Keratinocyte (primary cell): ENCODE data around the gene OXNAD1. TPM values are rescaled to one million over a fixed set of nuclear protein-coding genes. Genes with fewer than 3 reads are reported as not detected.

Experiments used
- DNase-seq: peaks from one replicate; pipeline ENCODE4 v3.0.0-alpha.2; 2011; ENCODE audit warnings: low read depth, missing footprints, low spot score
- FAIRE-seq: peaks from 2 replicates; lab custom pipeline; 2011; peaks lifted over from hg19 to GRCh38; lab: Jason Lieb, UNC
- H2AFZ ChIP-seq: 2 replicates; pipeline ENCODE4 v1.6.0; 2012; ENCODE audit warnings: low read length, control low read depth, inconsistent platforms; ENCODE audit not compliant: control insufficient read depth
- H3K27ac ChIP-seq: 2 replicates; pipeline ENCODE4 v1.5.1; 2011; ENCODE audit warnings: low read length; ENCODE audit not compliant: control insufficient read depth, insufficient read depth
- H3K27me3 ChIP-seq: 3 replicates; pipeline ENCODE4 v1.6.0; 2011; ENCODE audit warnings: low read length; ENCODE audit not compliant: control insufficient read depth, insufficient read depth; ENCODE audit errors: extremely low read depth
- H3K36me3 ChIP-seq, 2 experiments: 2 replicates in 1 of 2; 3 replicates in 1 of 2; pipeline ENCODE4 v1.5.1; 2011; ENCODE audit warnings: low read length in 2 of 2, mild to moderate bottlenecking in 1 of 2; ENCODE audit not compliant: control insufficient read depth in 2 of 2, insufficient read depth in 2 of 2; ENCODE audit errors: extremely low read depth in 1 of 2
- H3K4me1 ChIP-seq: 3 replicates; pipeline ENCODE4 v1.5.1; 2011; ENCODE audit warnings: low read length; ENCODE audit not compliant: control insufficient read depth, insufficient read depth; ENCODE audit errors: extremely low read depth
- H3K4me2 ChIP-seq: 3 replicates; pipeline ENCODE4 v1.6.0; 2011; ENCODE audit warnings: low read depth, low read length; ENCODE audit not compliant: control insufficient read depth, insufficient read depth; ENCODE audit errors: extremely low read depth
- H3K4me3 ChIP-seq, 3 experiments: fragments of 200-600 bp in 1 of 3; sonication (generic) in 1 of 3; 2 replicates in 2 of 3; 3 replicates in 1 of 3; pipeline ENCODE4 v1.5.1; 2011 to 2016; ENCODE audit warnings: low read length in 3 of 3, mild to moderate bottlenecking in 3 of 3, control low read depth in 2 of 3, inconsistent platforms in 1 of 3, low read depth in 1 of 3, mixed read lengths in 1 of 3, mixed run types in 1 of 3, moderate library complexity in 1 of 3; ENCODE audit not compliant: control insufficient read depth in 2 of 3, insufficient read depth in 2 of 3; ENCODE audit errors: extremely low read depth in 1 of 3
- H3K79me2 ChIP-seq: 2 replicates; pipeline ENCODE4 v1.6.0; 2012; ENCODE audit warnings: low read length; ENCODE audit not compliant: control insufficient read depth, insufficient read depth
- H3K9ac ChIP-seq: 3 replicates; pipeline ENCODE4 v1.6.0; 2011; ENCODE audit warnings: low read length; ENCODE audit not compliant: control insufficient read depth, insufficient read depth; ENCODE audit errors: extremely low read depth
- H3K9me1 ChIP-seq: 3 replicates; pipeline ENCODE4 v1.6.0; 2011; ENCODE audit warnings: low read length; ENCODE audit not compliant: control insufficient read depth, insufficient read depth; ENCODE audit errors: extremely low read depth
- H3K9me3 ChIP-seq: 2 replicates; pipeline ENCODE4 v1.5.1; 2012; ENCODE audit warnings: low read depth, low read length; ENCODE audit not compliant: control insufficient read depth
- H4K20me1 ChIP-seq: 3 replicates; pipeline ENCODE4 v1.6.0; 2011; ENCODE audit warnings: low read length; ENCODE audit not compliant: control insufficient read depth, insufficient read depth; ENCODE audit errors: extremely low read depth
- EZH2 ChIP-seq: IDR thresholded peaks from one replicate; pipeline ENCODE4 v1.6.1; 2012; ENCODE audit warnings: inconsistent platforms, mild to moderate bottlenecking, low read length, moderate library complexity
- dilution Hi-C: fragments of 300-500 bp; cut with MboI; formaldehyde crosslinking; loops from one replicate; pipeline ENCODE4 v1.7.0; 2020; ENCODE audit warnings: low sequenced_read_pairs; ENCODE audit not compliant: extremely low pct_ligation_motif_present
- polyA plus RNA-seq, 5 experiments: library from polyadenylated mRNA; depleted of rRNA in 3 of 5; stranded (reverse) in 3 of 5; stranded (forward) in 1 of 5; unstranded in 1 of 5; fragments of >200 nt; gene quantifications; 1 replicate in 1 of 5; 2 replicates in 3 of 5; 3 replicates in 1 of 5; pipeline versions ENCODE4 v1.2.1 to v1.2.3, GENCODE V29; 2011 to 2012; ENCODE audit warnings: missing spikeins in 2 of 5, low read depth in 1 of 5, low replicate concordance in 1 of 5
- TF ChIP-seq, protein P1 (sequence below), 3 experiments: IDR thresholded peaks in 1 of 3; conservative IDR thresholded peaks in 1 of 3; optimal IDR thresholded peaks in 1 of 3; 2 replicates in 2 of 3; 3 replicates in 1 of 3; pipeline versions ENCODE3 to v1.5.1; 2011; ENCODE audit warnings: low read length in 3 of 3, mild to moderate bottlenecking in 3 of 3, moderate library complexity in 2 of 3, control low read depth in 1 of 3, inconsistent platforms in 1 of 3; ENCODE audit not compliant: insufficient read depth in 2 of 3; ENCODE audit errors: extremely low read depth in 1 of 3

The OXNAD1 gene
- polyA plus RNA-seq, 1 donor (not counting 4 experiments of a cell fraction or from before 2014, with no cell fraction given) = 15.2 TPM

- no peak overlapping the region for H3K4me2 ChIP-seq
- H3K4me3 ChIP-seq = no peak overlapping the region
- H3K9me3 ChIP-seq = no peaks in the 10 kb centered on the region
- H3K36me3 ChIP-seq = peaks cover 14 to 23% of the 10 kb centered on the region in 2 experiments
- dilution Hi-C loops = no loop called here
- DNase-seq (no peak), FAIRE-seq (no peak)
- H3K79me2 ChIP-seq = no peaks in the 10 kb centered on the region
- H4K20me1 ChIP-seq = no peaks in the 10 kb centered on the region
- H3K27me3 ChIP-seq = no peaks in the 10 kb centered on the region
- TF ChIP-seq EZH2 = no peak
- TF ChIP-seq, protein P1, sequence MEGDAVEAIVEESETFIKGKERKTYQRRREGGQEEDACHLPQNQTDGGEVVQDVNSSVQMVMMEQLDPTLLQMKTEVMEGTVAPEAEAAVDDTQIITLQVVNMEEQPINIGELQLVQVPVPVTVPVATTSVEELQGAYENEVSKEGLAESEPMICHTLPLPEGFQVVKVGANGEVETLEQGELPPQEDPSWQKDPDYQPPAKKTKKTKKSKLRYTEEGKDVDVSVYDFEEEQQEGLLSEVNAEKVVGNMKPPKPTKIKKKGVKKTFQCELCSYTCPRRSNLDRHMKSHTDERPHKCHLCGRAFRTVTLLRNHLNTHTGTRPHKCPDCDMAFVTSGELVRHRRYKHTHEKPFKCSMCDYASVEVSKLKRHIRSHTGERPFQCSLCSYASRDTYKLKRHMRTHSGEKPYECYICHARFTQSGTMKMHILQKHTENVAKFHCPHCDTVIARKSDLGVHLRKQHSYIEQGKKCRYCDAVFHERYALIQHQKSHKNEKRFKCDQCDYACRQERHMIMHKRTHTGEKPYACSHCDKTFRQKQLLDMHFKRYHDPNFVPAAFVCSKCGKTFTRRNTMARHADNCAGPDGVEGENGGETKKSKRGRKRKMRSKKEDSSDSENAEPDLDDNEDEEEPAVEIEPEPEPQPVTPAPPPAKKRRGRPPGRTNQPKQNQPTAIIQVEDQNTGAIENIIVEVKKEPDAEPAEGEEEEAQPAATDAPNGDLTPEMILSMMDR (optimal IDR thresholded peaks at IDR 0.05 in 1 of 3, IDR thresholded peaks at IDR 0.05 in 1 of 3, conservative IDR thresholded peaks at IDR 0.05 in 1 of 3; ENCODE audit: extremely low read depth in 1 of 3, insufficient read depth in 2 of 3, low read length in 3 of 3) = no peak
- H3K4me1 ChIP-seq = no peaks in the 10 kb centered on the region
- no peak overlapping the region for H2AFZ ChIP-seq
- no peaks in the 10 kb centered on the region for H3K9me1 ChIP-seq
- no peak overlapping the region for H3K9ac ChIP-seq
- H3K27ac ChIP-seq = no peak overlapping the region
These were observed 55.7 kb downstream of the OXNAD1 start for GRCh38 chr3:16320711-16321110.

GRCh38 chr3:16322189-16322588 is 57.2 kb downstream of the OXNAD1 start:
- Histone ChIP-seq H3K4me3 (no peak overlapping the region), H2AFZ (no peak overlapping the region), H3K79me2 (no peaks in the 10 kb centered on the region), H3K9me3 (no peaks in the 10 kb centered on the region), H3K4me1 (no peaks in the 10 kb centered on the region), H3K36me3 (peaks cover 12 to 18% of the 10 kb centered on the region in 2 experiments), H3K27ac (no peak overlapping the region), H4K20me1 (no peaks in the 10 kb centered on the region), H3K4me2 (no peak overlapping the region), H3K27me3 (no peaks in the 10 kb centered on the region), H3K9ac (no peak overlapping the region), H3K9me1 (no peaks in the 10 kb centered on the region)
- dilution Hi-C loops = no loop called here
- no peak for DNase-seq
- no peak for FAIRE-seq
- TF ChIP-seq EZH2 = no peak
- TF ChIP-seq, protein P1 (optimal IDR thresholded peaks at IDR 0.05 in 1 of 3, IDR thresholded peaks at IDR 0.05 in 1 of 3, conservative IDR thresholded peaks at IDR 0.05 in 1 of 3; ENCODE audit: extremely low read depth in 1 of 3, insufficient read depth in 2 of 3, low read length in 3 of 3) = no peak
